ENCODE results near the gene ENHO.

Gene ENHO

DNA sequence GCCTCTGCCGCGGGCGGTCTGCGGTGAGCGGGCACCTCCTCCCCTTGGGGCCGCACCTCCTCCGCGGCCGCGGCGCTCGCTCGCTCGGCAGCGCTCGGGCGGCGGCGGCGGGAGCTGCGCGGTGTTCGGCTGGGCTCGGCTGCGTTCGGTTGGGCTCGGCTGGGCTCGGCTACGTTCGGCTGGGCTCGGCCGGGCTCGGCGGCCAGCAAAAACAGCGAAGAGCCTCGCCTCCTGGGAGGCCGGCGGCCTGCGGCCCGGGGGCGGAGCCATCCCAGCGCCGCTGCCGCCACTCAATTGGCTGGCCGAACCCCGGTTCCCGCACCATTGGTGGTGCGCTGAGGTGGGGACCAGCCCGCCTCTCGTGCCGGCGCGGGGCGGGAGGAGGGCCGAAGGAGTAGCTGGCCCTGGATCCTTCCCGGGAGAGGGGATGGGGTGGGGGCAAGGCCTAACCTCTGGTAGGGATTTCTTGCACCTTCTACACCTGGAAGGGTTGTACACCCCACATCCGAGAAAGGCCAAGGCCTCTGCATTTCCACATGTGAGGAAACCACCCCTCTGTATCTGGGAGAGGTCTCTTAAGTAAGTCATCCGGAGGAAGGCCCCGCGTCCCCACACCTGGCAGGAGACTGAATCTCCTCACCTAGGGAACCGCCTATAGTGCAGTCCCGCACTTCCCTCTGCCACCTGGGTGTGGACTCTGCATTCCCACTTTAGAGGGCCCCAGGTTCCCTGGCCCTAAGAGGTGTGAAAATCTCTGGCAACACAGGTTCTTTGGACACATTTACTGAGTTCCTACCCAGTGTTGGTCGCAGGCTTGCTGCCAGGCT, at the start of gene ENHO:
Gene ENHO (minus strand): TSS at position 20 of the 827 bp plus-strand sequence. CDS start 1,295 bp downstream, outside the sequence.
- peak; percentile 70 for DNase-seq (ENCODE audit: low read depth)
- TF ChIP-seq, protein P1, sequence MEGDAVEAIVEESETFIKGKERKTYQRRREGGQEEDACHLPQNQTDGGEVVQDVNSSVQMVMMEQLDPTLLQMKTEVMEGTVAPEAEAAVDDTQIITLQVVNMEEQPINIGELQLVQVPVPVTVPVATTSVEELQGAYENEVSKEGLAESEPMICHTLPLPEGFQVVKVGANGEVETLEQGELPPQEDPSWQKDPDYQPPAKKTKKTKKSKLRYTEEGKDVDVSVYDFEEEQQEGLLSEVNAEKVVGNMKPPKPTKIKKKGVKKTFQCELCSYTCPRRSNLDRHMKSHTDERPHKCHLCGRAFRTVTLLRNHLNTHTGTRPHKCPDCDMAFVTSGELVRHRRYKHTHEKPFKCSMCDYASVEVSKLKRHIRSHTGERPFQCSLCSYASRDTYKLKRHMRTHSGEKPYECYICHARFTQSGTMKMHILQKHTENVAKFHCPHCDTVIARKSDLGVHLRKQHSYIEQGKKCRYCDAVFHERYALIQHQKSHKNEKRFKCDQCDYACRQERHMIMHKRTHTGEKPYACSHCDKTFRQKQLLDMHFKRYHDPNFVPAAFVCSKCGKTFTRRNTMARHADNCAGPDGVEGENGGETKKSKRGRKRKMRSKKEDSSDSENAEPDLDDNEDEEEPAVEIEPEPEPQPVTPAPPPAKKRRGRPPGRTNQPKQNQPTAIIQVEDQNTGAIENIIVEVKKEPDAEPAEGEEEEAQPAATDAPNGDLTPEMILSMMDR (conservative IDR thresholded peaks at IDR 0.05; ENCODE audit: control insufficient read depth, insufficient read depth, low read depth, low read length), result no peak
- H3K4me3 ChIP-seq (ENCODE audit: control insufficient read depth, low read depth, low read length), result peak within 1 kb of the TSS; percentile 12

DNA sequence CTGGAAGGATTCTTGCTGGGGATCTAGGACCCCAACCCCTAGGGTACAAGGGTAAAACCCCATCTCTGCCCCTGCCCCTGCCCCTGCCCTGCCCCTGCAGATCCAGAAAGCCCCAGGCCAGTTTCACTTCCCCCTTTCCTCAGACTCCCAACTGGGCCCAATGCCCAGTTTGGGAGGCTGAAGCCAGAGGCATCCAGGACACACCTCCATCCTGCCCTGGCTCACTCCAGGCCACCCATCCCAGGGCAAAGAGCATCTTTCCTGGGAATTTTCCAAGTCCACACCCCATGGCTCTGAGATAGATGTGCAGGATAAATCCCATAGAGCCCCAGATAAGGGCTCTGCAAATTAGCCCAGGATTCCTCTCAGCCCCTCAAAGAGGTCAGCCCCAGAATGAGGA, 49.3 kb upstream of the ENHO start:
- DNase-seq (ENCODE audit: low read depth), result no peak
- TF ChIP-seq, protein P1 (conservative IDR thresholded peaks at IDR 0.05; ENCODE audit: control insufficient read depth, insufficient read depth, low read depth, low read length), result no peak
- H3K4me3 ChIP-seq (ENCODE audit: control insufficient read depth, low read depth, low read length), result no peak overlapping the region

DNA sequence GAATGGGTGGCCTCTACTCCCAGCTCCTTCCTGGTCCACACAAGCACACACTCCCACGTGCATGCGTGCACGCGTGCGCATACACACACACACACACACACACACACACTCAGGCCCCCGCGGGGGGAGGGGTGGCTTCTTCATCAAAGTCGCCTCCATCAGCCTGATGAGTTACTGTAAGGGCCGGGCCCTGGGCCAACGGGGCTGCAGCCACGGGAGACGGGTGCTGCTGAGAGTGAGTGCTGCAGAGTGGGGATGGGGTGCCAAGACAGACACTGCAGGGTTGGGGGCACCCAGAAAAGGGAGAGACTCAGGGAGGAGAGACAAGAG, 48.7 kb upstream of the ENHO start:
- TF ChIP-seq, protein P1 (conservative IDR thresholded peaks at IDR 0.05; ENCODE audit: control insufficient read depth, insufficient read depth, low read depth, low read length), result no peak
- DNase-seq (ENCODE audit: low read depth), result no peak
- H3K4me3 ChIP-seq (ENCODE audit: control insufficient read depth, low read depth, low read length), result no peak overlapping the region

DNA sequence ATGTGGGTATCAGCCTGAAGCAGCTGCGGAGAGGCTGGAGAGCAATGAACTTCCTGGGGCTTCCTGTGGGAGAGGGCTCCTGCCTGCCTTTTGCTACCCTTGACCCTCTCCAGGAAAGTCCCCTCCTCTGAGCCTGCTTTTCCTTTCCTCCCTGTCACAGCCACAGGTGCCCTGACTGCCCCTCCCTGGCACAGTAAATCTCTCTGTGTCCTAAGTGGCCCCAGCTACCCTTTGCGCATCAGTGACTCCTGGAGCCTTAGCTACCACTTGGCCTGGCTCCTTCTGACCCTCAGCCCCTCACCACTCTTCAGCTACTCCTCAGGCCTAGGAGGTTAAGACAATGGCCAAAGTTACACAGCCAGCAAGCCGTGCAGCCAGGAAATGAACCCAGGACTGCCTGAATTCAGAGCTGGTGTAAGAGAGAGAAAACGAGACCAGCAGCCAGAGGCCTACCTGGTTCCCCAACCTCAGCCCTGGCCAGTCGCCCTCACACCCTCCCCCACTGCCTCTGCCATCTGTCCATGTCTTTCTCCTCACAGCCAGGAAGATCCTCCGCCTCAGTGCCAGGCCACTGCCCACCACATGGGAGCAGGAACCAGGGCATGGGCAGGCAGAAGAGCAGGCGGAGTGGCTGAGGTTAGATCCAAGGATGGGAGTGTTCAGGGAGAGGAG, 48.2 kb upstream of the ENHO start:
- TF ChIP-seq, protein P1 (conservative IDR thresholded peaks at IDR 0.05; ENCODE audit: control insufficient read depth, insufficient read depth, low read depth, low read length), result no peak
- DNase-seq (ENCODE audit: low read depth), result no peak
- H3K4me3 ChIP-seq (ENCODE audit: control insufficient read depth, low read depth, low read length), result no peak overlapping the region

DNA sequence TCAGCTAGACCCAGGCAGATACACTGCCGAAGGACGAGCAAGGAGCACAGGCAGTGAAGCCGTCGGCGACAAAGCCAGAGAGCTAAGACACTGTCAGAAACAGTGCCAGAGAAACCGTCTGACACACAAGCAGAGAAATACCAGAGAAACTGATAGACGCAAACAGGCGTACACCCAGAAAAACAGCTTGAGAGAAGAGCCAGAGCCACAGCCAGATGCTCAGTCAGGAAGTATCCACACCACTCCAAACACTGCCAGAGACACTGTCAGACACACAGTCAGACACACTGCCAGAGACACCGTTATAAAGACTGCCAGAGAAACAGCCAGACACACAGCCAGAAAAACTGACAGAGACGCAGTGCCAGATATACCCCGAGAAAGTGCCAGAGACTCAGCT, 47.6 kb upstream of the ENHO start:
- no peak for DNase-seq (ENCODE audit: low read depth)
- H3K4me3 ChIP-seq (ENCODE audit: control insufficient read depth, low read depth, low read length), result no peak overlapping the region
- TF ChIP-seq, protein P1 (conservative IDR thresholded peaks at IDR 0.05; ENCODE audit: control insufficient read depth, insufficient read depth, low read depth, low read length), result no peak

DNA sequence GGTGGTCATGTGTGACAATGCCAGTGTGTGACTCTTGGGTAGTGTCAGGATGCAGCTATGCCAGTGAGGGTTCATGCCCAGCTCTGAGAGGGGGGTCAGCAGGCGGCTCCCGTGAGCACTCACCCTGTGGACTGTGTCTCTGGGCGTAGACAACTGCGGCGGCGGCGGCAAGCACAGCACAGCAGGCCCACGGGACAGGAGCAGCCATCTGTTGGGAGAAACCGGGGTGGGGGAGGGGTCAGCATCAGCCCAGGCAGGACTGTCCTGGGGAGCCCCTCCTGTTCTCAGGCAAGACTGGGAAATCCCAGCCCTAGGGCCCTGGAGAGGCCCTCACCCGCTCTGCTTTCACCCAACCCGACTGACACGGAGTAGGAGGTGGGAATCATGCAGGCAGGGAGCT, 46.0 kb upstream of the ENHO start:
- H3K4me3 ChIP-seq (ENCODE audit: control insufficient read depth, low read depth, low read length), result no peak overlapping the region
- TF ChIP-seq, protein P1 (conservative IDR thresholded peaks at IDR 0.05; ENCODE audit: control insufficient read depth, insufficient read depth, low read depth, low read length), result no peak
- DNase-seq (ENCODE audit: low read depth), result no peak

Data from fibroblast of mammary gland (primary cell).